ENCODE data around the gene JAKMIP3. TPM values are rescaled to one million over a fixed set of nuclear protein-coding genes. Genes with fewer than 3 reads are reported as not detected.

JAKMIP3 gene
- total RNA-seq, 1 donor from 2014 or later: 1.7 TPM

DNA sequence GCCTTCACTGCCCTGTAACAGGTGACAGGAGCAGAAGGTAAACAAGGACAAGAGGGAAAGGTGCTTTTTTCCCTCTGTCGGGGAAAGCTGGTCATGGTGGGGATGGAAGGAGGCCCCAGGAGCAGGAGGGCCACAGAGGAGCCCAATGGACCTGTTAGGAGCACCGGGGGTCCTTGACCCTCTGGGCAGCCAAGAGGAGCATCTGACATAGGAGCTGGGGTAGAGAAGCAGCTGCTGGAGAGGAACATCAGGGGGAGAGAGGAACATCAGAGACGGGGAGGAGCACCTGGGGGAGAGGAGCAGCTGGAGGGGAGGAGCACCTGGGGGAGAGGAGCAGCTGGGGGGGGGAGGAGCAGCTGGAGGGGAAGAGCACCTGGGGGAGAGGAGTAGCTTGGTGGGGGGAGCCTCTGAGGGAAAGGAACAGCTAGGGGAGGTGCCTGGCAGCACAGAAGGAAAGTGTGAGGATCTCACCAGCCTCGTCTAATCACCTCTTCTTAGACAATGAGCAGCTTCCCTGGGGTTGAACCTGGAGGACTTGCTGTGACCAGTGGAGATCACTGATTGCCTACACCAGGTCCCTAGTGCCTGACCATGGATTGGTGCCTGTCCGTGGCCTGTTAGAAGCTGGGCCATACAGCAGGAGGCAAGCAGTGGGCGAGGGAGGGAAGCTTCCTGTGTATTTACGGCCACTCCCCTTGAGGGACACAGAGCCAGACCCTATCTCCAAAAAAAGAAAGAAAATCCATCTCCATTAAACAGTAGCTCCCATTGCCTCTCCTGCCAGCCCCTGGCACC lies 37.6 kb downstream of the JAKMIP3 start:
- intact Hi-C loops (cut with micrococcal nuclease): no loop called here
- H3K36me3 ChIP-seq: no peaks in the 10 kb centered on the region
- H3K27me3 ChIP-seq (ENCODE audit: low read depth): no peaks in the 10 kb centered on the region
- no peak for DNase-seq
- H3K9me3 ChIP-seq (replicated peaks): no peaks in the 10 kb centered on the region
- no peak overlapping the region for H3K4me3 ChIP-seq
- H3K27ac ChIP-seq (replicated peaks): no peak overlapping the region
- no peaks in the 10 kb centered on the region for H3K4me1 ChIP-seq
- TF ChIP-seq, protein P1, sequence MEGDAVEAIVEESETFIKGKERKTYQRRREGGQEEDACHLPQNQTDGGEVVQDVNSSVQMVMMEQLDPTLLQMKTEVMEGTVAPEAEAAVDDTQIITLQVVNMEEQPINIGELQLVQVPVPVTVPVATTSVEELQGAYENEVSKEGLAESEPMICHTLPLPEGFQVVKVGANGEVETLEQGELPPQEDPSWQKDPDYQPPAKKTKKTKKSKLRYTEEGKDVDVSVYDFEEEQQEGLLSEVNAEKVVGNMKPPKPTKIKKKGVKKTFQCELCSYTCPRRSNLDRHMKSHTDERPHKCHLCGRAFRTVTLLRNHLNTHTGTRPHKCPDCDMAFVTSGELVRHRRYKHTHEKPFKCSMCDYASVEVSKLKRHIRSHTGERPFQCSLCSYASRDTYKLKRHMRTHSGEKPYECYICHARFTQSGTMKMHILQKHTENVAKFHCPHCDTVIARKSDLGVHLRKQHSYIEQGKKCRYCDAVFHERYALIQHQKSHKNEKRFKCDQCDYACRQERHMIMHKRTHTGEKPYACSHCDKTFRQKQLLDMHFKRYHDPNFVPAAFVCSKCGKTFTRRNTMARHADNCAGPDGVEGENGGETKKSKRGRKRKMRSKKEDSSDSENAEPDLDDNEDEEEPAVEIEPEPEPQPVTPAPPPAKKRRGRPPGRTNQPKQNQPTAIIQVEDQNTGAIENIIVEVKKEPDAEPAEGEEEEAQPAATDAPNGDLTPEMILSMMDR (IDR thresholded peaks at IDR 0.05; ENCODE audit: borderline replicate concordance): no peak

DNA sequence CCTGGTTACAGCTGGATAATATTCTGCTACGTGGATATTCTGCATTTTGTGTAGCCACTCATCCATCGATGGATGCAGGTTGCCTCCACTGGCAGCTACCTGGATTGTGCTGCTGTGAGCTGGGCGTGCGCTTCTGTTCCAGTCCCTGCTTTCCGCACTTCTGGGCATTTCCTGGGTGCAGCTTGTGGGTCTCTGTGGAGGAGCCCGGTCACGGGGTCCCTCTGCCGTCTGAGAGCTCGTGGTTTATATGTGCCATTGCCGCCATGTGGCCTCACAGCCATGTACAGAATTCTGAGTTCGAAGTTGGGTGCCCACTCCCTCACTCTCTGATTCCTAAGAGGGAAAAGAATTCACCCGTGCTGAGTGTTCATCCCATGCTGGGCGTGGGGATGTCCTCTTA lies 38.3 kb downstream of the JAKMIP3 start:
- intact Hi-C loops (cut with micrococcal nuclease): no loop called here
- H3K9me3 ChIP-seq (replicated peaks): no peaks in the 10 kb centered on the region
- TF ChIP-seq, protein P1 (IDR thresholded peaks at IDR 0.05; ENCODE audit: borderline replicate concordance): no peak
- no peak for DNase-seq
- no peak overlapping the region for H3K4me3 ChIP-seq
- no peaks in the 10 kb centered on the region for H3K4me1 ChIP-seq
- H3K36me3 ChIP-seq: no peaks in the 10 kb centered on the region
- no peaks in the 10 kb centered on the region for H3K27me3 ChIP-seq (ENCODE audit: low read depth)
- no peak overlapping the region for H3K27ac ChIP-seq (replicated peaks)

DNA sequence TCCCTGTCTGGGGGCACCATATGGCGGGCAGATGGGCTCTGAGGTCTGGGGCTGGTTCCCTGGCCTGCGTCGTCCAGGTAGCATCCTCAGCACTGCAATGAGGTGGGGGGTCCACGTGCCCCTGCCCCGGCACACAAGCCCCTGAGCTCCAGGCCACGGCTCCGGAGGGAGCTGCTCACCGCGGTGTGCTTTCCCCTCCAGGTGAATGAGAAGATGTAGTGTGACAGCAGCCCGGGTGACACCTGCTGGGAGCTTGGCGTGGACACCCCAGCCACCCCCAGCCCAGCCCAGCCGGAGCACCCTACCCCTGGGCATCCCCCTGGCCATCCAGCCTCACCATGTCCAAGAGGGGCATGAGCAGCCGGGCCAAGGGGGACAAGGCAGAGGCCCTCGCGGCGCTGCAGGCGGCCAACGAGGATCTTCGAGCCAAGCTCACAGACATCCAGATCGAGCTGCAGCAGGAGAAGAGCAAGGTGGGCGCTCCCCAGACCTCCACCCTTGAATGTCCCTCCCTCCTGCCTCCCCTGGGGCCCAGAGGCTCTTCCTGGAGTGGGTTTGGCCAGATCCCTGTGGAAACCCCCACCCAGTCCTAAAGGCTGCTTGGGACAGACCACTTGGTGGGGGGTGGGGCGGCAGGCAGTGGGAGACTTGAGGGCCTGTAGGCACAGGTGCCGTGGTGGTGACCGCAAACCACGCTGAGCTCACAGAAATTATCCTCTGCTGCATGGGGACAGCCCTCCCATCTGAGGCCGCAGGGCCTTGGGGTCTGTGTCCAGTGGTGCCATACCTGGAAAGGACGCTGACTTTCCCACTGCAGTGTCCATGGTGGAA lies 38.9 kb downstream of the JAKMIP3 start:
- TF ChIP-seq, protein P1 (IDR thresholded peaks at IDR 0.05; ENCODE audit: borderline replicate concordance): no peak
- Histone ChIP-seq H3K9me3 (replicated peaks) (no peaks in the 10 kb centered on the region), H3K4me1 (no peaks in the 10 kb centered on the region), H3K4me3 (no peak overlapping the region), H3K27ac (replicated peaks) (no peak overlapping the region), H3K36me3 (no peaks in the 10 kb centered on the region), H3K27me3 (ENCODE audit: low read depth) (no peaks in the 10 kb centered on the region)
- intact Hi-C loops (cut with micrococcal nuclease): no loop called here
- DNase-seq: no peak

DNA sequence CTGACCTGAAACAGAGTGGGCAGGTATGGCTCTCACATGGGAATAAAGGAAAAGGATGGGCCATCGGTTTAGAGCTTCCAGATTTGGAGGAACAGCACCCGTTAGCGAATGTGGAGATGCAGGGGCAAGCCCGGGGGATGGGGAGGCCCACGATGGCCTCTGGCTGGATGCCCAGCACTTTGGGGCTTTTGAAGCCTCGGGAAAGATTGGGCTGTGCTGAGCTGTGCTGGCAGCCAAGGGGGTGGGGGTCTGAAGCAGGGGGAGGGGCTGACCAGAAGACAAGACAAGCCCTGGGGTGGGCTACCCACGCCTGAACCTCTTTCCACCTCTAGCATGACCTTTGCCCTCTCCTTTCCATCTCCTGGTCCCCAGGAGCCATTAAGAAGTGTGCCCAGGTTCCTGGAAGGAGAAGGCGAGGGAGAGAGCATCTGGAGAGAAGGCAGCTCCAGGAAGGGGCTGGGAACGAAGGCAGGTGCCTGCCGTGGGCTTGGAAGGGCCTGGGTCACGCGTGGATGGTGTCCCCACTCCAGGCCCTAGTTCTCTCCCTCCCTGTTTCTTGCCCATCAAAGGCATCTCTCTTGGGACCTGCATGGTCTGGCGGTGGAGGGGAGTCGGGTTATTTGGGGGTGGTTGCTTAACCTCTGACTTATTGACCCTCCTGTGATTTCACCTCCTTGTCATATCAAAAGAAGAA lies 39.7 kb downstream of the JAKMIP3 start:
- no peak for DNase-seq
- H3K4me1 ChIP-seq: no peaks in the 10 kb centered on the region
- TF ChIP-seq, protein P1 (IDR thresholded peaks at IDR 0.05; ENCODE audit: borderline replicate concordance): no peak
- H3K27me3 ChIP-seq (ENCODE audit: low read depth): no peaks in the 10 kb centered on the region
- H3K27ac ChIP-seq (replicated peaks): no peak overlapping the region
- no peak overlapping the region for H3K4me3 ChIP-seq
- H3K36me3 ChIP-seq: no peaks in the 10 kb centered on the region
- intact Hi-C loops (cut with micrococcal nuclease): no loop called here
- H3K9me3 ChIP-seq (replicated peaks): no peaks in the 10 kb centered on the region

DNA sequence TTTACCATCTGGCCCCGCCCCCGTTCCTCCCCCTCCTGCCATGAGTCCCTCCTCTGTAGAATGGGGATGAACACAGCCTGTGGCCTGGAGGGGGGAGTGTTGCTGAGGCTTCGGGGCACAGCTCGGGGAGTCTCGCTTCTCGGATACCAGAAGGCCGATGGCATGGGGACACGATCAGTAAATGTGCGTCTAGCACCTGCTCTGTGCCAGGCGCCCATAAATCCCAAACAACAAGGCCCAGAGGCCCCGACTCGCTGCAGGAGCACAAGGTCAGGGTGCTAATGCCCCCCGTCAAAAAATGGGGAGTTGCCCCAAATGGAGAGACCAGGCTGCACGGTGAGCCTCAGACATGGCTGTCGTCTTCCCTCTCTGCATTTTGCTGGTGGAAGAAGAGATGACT lies 40.7 kb downstream of the JAKMIP3 start:
- H3K4me3 ChIP-seq: no peak overlapping the region
- no peak for DNase-seq

More for the DNA sequence above, 40.7 kb downstream of the JAKMIP3 start:
- H3K9me3 ChIP-seq (replicated peaks): no peaks in the 10 kb centered on the region
- no peaks in the 10 kb centered on the region for H3K27me3 ChIP-seq (ENCODE audit: low read depth)
- TF ChIP-seq, protein P1 (IDR thresholded peaks at IDR 0.05; ENCODE audit: borderline replicate concordance): no peak
- no peaks in the 10 kb centered on the region for H3K4me1 ChIP-seq
- no peak overlapping the region for H3K27ac ChIP-seq (replicated peaks)
- intact Hi-C loops (cut with micrococcal nuclease): no loop called here
- H3K36me3 ChIP-seq: no peaks in the 10 kb centered on the region
